ENCODE results near the gene LRRC63. TPM values are rescaled to one million over a fixed set of nuclear protein-coding genes. Genes with fewer than 3 reads are reported as not detected.

Gene LRRC63

DNA sequence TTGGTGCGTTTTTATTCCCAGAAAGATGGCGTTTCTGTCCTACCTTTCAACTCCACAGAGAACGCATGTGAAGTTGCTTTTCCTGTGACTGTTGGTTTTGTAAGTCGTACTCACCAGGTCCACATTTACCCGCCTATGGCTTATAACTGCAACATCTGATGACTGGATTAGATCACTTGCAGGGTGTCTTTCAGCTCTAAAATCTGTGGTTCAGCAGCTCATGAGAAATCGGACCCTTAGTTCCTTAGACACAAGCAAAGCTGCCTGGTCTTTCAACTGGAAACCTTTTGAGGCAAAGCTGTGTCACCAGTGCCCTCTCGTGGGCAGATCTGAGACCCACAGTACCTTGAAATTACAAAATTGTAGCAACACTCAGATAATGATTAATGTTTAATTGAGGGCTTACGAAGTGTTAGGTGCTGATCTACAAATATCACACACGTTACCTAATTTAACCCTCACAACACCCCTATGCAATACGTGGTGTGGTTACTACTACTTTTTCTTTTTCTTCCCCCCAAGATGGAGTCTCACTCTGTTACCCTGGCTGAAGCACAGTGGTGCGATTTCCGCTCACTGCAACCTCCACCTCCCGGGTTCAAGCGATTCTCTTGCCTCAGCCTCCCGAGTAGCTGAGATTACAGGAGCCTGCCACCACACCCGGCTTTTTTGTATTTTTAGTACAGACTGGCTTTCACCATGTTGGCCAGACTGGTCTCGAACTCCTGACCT, 109.9 kb downstream of the LRRC63 start:
- Histone ChIP-seq H3K9me3 (replicated peaks in 1 of 2; ENCODE audit: control insufficient read depth in 2 of 2, insufficient read depth in 1 of 2, low read depth in 1 of 2, low read length in 2 of 2) (no peaks in the 10 kb centered on the region), H2AFZ (ENCODE audit: low read length) (peak overlapping the region; percentile 47), H3K4me3 (ENCODE audit: low read length in 2 of 2) (no peak overlapping the region), H2BK5ac (ENCODE audit: low read length) (no peak overlapping the region), H4K91ac (ENCODE audit: low read depth, low read length, poor library complexity) (no peak overlapping the region), H3K9ac (ENCODE audit: low read depth, low read length, poor library complexity) (no peak overlapping the region), H2BK15ac (ENCODE audit: low read length) (no peak overlapping the region), H2AK5ac (ENCODE audit: low read depth, low read length) (no peak overlapping the region), H3K27me3 (ENCODE audit: control insufficient read depth in 3 of 3, insufficient read depth in 3 of 3, low read depth in 1 of 3, low read length in 3 of 3) (no peaks in the 10 kb centered on the region), H3K27ac (replicated peaks; ENCODE audit: low read length) (no peak overlapping the region), H3K4me1 (ENCODE audit: control insufficient read depth in 2 of 2, insufficient read depth in 1 of 2, low read depth in 1 of 2, low read length in 2 of 2) (no peaks in the 10 kb centered on the region), H3K36me3 (replicated peaks in 1 of 2; ENCODE audit: control insufficient read depth in 2 of 2, insufficient read depth in 2 of 2, low read length in 2 of 2) (no peaks in the 10 kb centered on the region), H3K79me1 (ENCODE audit: low read depth, low read length) (no peaks in the 10 kb centered on the region), H3K18ac (ENCODE audit: low read length) (no peak overlapping the region), H3K23ac (ENCODE audit: low read depth, low read length, poor library complexity) (no peak overlapping the region), H3K4ac (ENCODE audit: low read length) (no peak overlapping the region), H3K4me2 (ENCODE audit: insufficient read depth, low read length, poor library complexity, severe bottlenecking) (no peak overlapping the region), H3K14ac (ENCODE audit: low read length) (no peak overlapping the region), H2BK120ac (ENCODE audit: low read depth, low read length) (no peak overlapping the region), H4K8ac (ENCODE audit: low read depth, low read length) (no peak overlapping the region), H2BK12ac (ENCODE audit: low read length) (no peak overlapping the region)
- WGBS, 2 donors (ENCODE audit: extremely low coverage in 2 of 2, insufficient read length in 2 of 2, insufficient replicate concordance in 1 of 2) = no CpG with 5 or more reads among the region's 17 CpGs
- peak; percentile 39 for DNase-seq (ENCODE audit: low spot score)

DNA sequence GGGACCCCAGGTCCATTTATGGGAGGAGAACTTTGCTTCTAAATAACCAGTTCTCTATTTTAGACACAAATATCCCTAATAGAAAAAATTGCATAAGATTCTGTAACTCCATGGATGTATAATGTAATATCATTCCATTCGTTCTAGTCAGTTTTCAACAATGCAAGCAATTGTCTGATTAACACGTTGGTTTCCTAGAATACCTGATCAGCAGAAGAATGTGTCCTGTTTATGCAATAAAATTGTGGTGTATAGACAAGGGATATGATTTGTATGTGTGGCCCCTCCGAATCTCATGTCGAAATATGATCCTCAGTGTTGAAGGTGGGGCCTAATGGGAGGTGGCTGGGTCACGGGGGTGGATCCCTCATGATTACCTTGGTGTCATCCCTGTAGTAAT, 113.2 kb downstream of the LRRC63 start:
- Histone ChIP-seq H2AK5ac (ENCODE audit: low read depth, low read length) (no peak overlapping the region), H4K8ac (ENCODE audit: low read depth, low read length) (no peak overlapping the region), H2BK5ac (ENCODE audit: low read length) (no peak overlapping the region), H3K14ac (ENCODE audit: low read length) (no peak overlapping the region), H3K4ac (ENCODE audit: low read length) (no peak overlapping the region), H3K4me3 (ENCODE audit: low read length in 2 of 2) (no peak overlapping the region), H3K27ac (replicated peaks; ENCODE audit: low read length) (no peak overlapping the region), H3K9me3 (replicated peaks in 1 of 2; ENCODE audit: control insufficient read depth in 2 of 2, insufficient read depth in 1 of 2, low read depth in 1 of 2, low read length in 2 of 2) (no peaks in the 10 kb centered on the region), H2BK120ac (ENCODE audit: low read depth, low read length) (no peak overlapping the region), H3K27me3 (ENCODE audit: control insufficient read depth in 3 of 3, insufficient read depth in 3 of 3, low read depth in 1 of 3, low read length in 3 of 3) (peaks cover 0 to 5% (median 0%) of the 10 kb centered on the region in 3 experiments), H3K9ac (ENCODE audit: low read depth, low read length, poor library complexity) (no peak overlapping the region), H4K91ac (ENCODE audit: low read depth, low read length, poor library complexity) (no peak overlapping the region), H2AFZ (ENCODE audit: low read length) (no peak overlapping the region), H2BK15ac (ENCODE audit: low read length) (no peak overlapping the region), H3K4me2 (ENCODE audit: insufficient read depth, low read length, poor library complexity, severe bottlenecking) (no peak overlapping the region), H3K79me1 (ENCODE audit: low read depth, low read length) (no peaks in the 10 kb centered on the region), H2BK12ac (ENCODE audit: low read length) (no peak overlapping the region), H3K23ac (ENCODE audit: low read depth, low read length, poor library complexity) (no peak overlapping the region), H3K4me1 (ENCODE audit: control insufficient read depth in 2 of 2, insufficient read depth in 1 of 2, low read depth in 1 of 2, low read length in 2 of 2) (no peaks in the 10 kb centered on the region), H3K36me3 (replicated peaks in 1 of 2; ENCODE audit: control insufficient read depth in 2 of 2, insufficient read depth in 2 of 2, low read length in 2 of 2) (no peaks in the 10 kb centered on the region), H3K18ac (ENCODE audit: low read length) (no peak overlapping the region)
- no peak for DNase-seq (ENCODE audit: low spot score)
- no CpG with 5 or more reads among the region's 5 CpGs for WGBS, 2 donors (ENCODE audit: extremely low coverage in 2 of 2, insufficient read length in 2 of 2, insufficient replicate concordance in 1 of 2)

Small RNA genes lying within 50 kb of the gene (small RNA-seq; reads per million reads assigned to genes)
- gene RN7SKP5 (ENCODE audit: insufficient read depth) = not detected
- not detected for gene RN7SL288P (ENCODE audit: insufficient read depth)
